ENCODE data around the gene COL24A1. TPM values are rescaled to one million over a fixed set of nuclear protein-coding genes. Genes with fewer than 3 reads are reported as not detected.
"Not testable (repeated sequence)": the region's sequence is repeated elsewhere in the genome, so short reads cannot be mapped to it uniquely, and the experiment has no call there.

Gene COL24A1
- total and polyA plus RNA-seq, 8 donors = 0.02 to 0.34 (median 0.06) TPM; not detected in 3

GRCh38 chr1:85836736-85837135 is 319.8 kb downstream of the COL24A1 start:
- ATAC-seq (no peak), DNase-seq (no peak), FAIRE-seq (no peak)
- Histone ChIP-seq H3K9me3 (no peaks in the 10 kb centered on the region), H3K4me1 (no peaks in the 10 kb centered on the region), H3K27ac (no peak overlapping the region), H3K36me3 (no peaks in the 10 kb centered on the region), H3K4me3 (no peak overlapping the region), H3K27me3 (no peaks in the 10 kb centered on the region)
- intact Hi-C loops (cut with DNase I) = no loop called here
- WGBS, 2 donors = 37 to 39% methylated on average over 4 of the region's 4 CpGs
- TF ChIP-seq, protein P1, sequence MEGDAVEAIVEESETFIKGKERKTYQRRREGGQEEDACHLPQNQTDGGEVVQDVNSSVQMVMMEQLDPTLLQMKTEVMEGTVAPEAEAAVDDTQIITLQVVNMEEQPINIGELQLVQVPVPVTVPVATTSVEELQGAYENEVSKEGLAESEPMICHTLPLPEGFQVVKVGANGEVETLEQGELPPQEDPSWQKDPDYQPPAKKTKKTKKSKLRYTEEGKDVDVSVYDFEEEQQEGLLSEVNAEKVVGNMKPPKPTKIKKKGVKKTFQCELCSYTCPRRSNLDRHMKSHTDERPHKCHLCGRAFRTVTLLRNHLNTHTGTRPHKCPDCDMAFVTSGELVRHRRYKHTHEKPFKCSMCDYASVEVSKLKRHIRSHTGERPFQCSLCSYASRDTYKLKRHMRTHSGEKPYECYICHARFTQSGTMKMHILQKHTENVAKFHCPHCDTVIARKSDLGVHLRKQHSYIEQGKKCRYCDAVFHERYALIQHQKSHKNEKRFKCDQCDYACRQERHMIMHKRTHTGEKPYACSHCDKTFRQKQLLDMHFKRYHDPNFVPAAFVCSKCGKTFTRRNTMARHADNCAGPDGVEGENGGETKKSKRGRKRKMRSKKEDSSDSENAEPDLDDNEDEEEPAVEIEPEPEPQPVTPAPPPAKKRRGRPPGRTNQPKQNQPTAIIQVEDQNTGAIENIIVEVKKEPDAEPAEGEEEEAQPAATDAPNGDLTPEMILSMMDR (IDR thresholded peaks at IDR 0.05) = no peak

GRCh38 chr1:85833165-85833564 is 323.4 kb downstream of the COL24A1 start:
- 71 to 75% methylated on average over 1 of the region's 2 CpGs for WGBS, 2 donors
- intact Hi-C loops (cut with DNase I); H3K4me1 ChIP-seq; H3K27me3 ChIP-seq; H3K27ac ChIP-seq; H3K9me3 ChIP-seq; H3K36me3 ChIP-seq; H3K4me3 ChIP-seq; DNase-seq; FAIRE-seq; ATAC-seq: not testable (repeated sequence)

DNA sequence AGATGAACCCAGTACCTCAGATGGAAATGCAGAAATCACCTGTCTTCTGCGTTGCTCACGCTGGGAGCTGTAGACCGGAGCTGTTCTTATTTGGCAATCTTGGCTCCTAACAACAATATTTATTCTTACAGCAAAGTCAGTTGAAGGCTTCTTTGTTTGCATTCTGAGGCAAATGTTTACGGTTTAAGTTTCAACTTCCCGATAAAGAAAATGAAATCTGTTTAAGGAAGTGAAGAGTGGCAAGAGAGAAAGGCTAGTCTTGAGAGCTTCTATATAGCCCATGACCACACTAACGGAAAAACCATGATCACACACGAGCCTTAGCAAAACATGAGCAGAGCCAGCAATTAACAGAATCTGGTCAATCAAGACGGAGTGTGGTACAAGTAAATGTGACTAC is 325.7 kb downstream of the COL24A1 start:
- Histone ChIP-seq H3K27ac (no peak overlapping the region), H3K4me1 (no peaks in the 10 kb centered on the region), H3K36me3 (no peaks in the 10 kb centered on the region), H3K4me3 (no peak overlapping the region), H3K27me3 (no peaks in the 10 kb centered on the region), H3K9me3 (no peaks in the 10 kb centered on the region)
- 72 to 87% methylated on average over 8 of the region's 8 CpGs for WGBS, 2 donors
- intact Hi-C loops (cut with DNase I) = no loop called here
- TF ChIP-seq, protein P1 (IDR thresholded peaks at IDR 0.05) = no peak
- FAIRE-seq (no peak), DNase-seq (no peak), ATAC-seq (no peak)

GRCh38 chr1:85824066-85824840 is 332.3 kb downstream of the COL24A1 start:
- 71 to 73% methylated on average over 9 of the region's 9 CpGs for WGBS, 2 donors
- no peaks in the 10 kb centered on the region for H3K36me3 ChIP-seq
- no peaks in the 10 kb centered on the region for H3K27me3 ChIP-seq
- no peaks in the 10 kb centered on the region for H3K9me3 ChIP-seq
- H3K27ac ChIP-seq = no peak overlapping the region
- no peak for FAIRE-seq
- ATAC-seq = no peak
- intact Hi-C loops (cut with DNase I) = no loop called here
- no peaks in the 10 kb centered on the region for H3K4me1 ChIP-seq
- no peak for DNase-seq
- H3K4me3 ChIP-seq = no peak overlapping the region
- TF ChIP-seq, protein P1 (IDR thresholded peaks at IDR 0.05) = no peak

- ATAC-seq (no peak), FAIRE-seq (no peak), DNase-seq (no peak)
- Histone ChIP-seq H3K36me3 (no peaks in the 10 kb centered on the region), H3K27me3 (no peaks in the 10 kb centered on the region), H3K9me3 (no peaks in the 10 kb centered on the region), H3K4me3 (no peak overlapping the region), H3K4me1 (peaks cover 0 to 9% (median 0%) of the 10 kb centered on the region in 3 donors), H3K27ac (no peak overlapping the region)
- TF ChIP-seq, protein P1 (IDR thresholded peaks at IDR 0.05) = no peak
- 63 to 71% methylated on average over 4 of the region's 4 CpGs for WGBS, 2 donors
- intact Hi-C loops (cut with DNase I) = no loop called here
Observed at GRCh38 chr1:85822696-85823095, 333.9 kb downstream of the COL24A1 start.

All from pancreas (tissue), 10 donors.